Esophagus muscularis mucosa (tissue), 4 donors: ENCODE data around the gene SKIC2. TPM values are rescaled to one million over a fixed set of nuclear protein-coding genes. Genes with fewer than 3 reads are reported as not detected.

Source experiments
- DNase-seq: peaks from one replicate; pipeline ENCODE4 v3.0.0-alpha.2; 2017; ENCODE audit errors: extremely low spot score
- H3K27ac ChIP-seq, 4 donors: fragments of 200-600 bp; sonication (generic); replicated peaks in 1 of 4; 1 replicate in 3 of 4; 2 replicates in 1 of 4; pipeline ENCODE4 v1.5.1; 2016 to 2019; ENCODE audit warnings: mild to moderate bottlenecking in 1 of 4
- H3K27me3 ChIP-seq, 4 donors: fragments of 200-600 bp; sonication (generic); one replicate each; pipeline versions ENCODE4 v1.5.1 to v1.6.0; 2016 to 2019
- H3K36me3 ChIP-seq, 4 donors: fragments of 200-600 bp; sonication (generic); one replicate each; pipeline ENCODE4 v1.5.1; 2016 to 2019
- H3K4me1 ChIP-seq, 4 donors: fragments of 200-600 bp; sonication (generic); one replicate each; pipeline ENCODE4 v1.5.1; 2016 to 2019
- H3K4me3 ChIP-seq, 4 donors: fragments of 200-600 bp; sonication (generic); 1 replicate in 2 of 4; 2 replicates in 2 of 4; pipeline ENCODE4 v1.5.1; 2016 to 2019; ENCODE audit warnings: mild to moderate bottlenecking in 4 of 4, moderate library complexity in 1 of 4
- H3K9me3 ChIP-seq, 4 donors: fragments of 200-600 bp; sonication (generic); 1 replicate in 3 of 4; 2 replicates in 1 of 4; pipeline ENCODE4 v1.5.1; 2016 to 2019
- CTCF ChIP-seq, 3 experiments: fragments of 200-600 bp in 2 of 3; fragments of 450-650 bp in 1 of 3; sonication (generic) in 2 of 3; IDR thresholded peaks; one replicate each; pipeline ENCODE4 v1.5.1; 2017 to 2019; ENCODE audit warnings: antibody characterized with exemption in 3 of 3, mild to moderate bottlenecking in 2 of 3, moderate library complexity in 1 of 3
- EP300 ChIP-seq: sonication (generic); formaldehyde crosslinking; IDR thresholded peaks from one replicate; pipeline ENCODE4 v1.6.1; 2017; ENCODE audit warnings: antibody characterized with exemption
- POLR2A ChIP-seq: fragments of 450-650 bp; IDR thresholded peaks from one replicate; pipeline ENCODE4 v1.6.1; 2017; ENCODE audit warnings: antibody characterized with exemption, moderate library complexity, mild to moderate bottlenecking, low read depth
- POLR2AphosphoS5 ChIP-seq, 2 donors: sonication (generic); formaldehyde crosslinking; IDR thresholded peaks; one replicate each; pipeline ENCODE4 v1.6.1; 2017; ENCODE audit warnings: antibody characterized with exemption in 2 of 2
- WGBS: methylation state at CpG from one replicate; pipeline ENCODE4 v1.1.5; 2018; 5-methylcytosine and 5-hydroxymethylcytosine counted together
- intact Hi-C: fragments of 100-400 bp; cut with DNase I; formaldehyde crosslinking; loops from one replicate; pipeline ENCODE4 v1.15.1; 2023
- total RNA-seq, 4 donors: library from RNA; depleted of rRNA; stranded (reverse); fragments of >200 nt; gene quantifications; one replicate each; pipeline versions ENCODE4 v1.1.0 to v1.2.1, GENCODE V29; 2016

Gene SKIC2
- total RNA-seq, 4 donors from 2014 or later: 23.3 to 33.2 (median 28.5) TPM

- DNase-seq: no peak
- Histone ChIP-seq H3K4me3 (peak overlapping the region; percentile 23 to 40 (median 30)), H3K9me3 (no peaks in the 10 kb centered on the region), H3K36me3 (peaks cover 0 to under 1% (median 0%) of the 10 kb centered on the region in 4 donors), H3K27ac (peak overlapping the region; percentile 74 to 86 (median 82)), H3K4me1 (peaks cover 0 to 35% (median 31%) of the 10 kb centered on the region in 4 donors), H3K27me3 (no peaks in the 10 kb centered on the region)
- TF ChIP-seq POLR2AphosphoS5 (IDR thresholded peaks at IDR 0.05): no peak
- TF ChIP-seq POLR2A: no peak
- TF ChIP-seq CTCF (IDR thresholded peaks at IDR 0.05): no peak
- no peak for TF ChIP-seq EP300
- WGBS: 65% methylated on average over 8 of the region's 9 CpGs
- intact Hi-C loops: no loop called here
Measured at GRCh38 chr6:31945154-31945506, 13.8 kb upstream of the SKIC2 start.

- 17% methylated on average over 10 of the region's 11 CpGs for WGBS
- H3K36me3 ChIP-seq: peaks cover 0 to 6% (median under 1%) of the 10 kb centered on the region in 4 donors
- no peaks in the 10 kb centered on the region for H3K27me3 ChIP-seq
- H3K27ac ChIP-seq: peak within 1 kb of the TSS; percentile 74 to 86 (median 82)
- H3K9me3 ChIP-seq: no peaks in the 10 kb centered on the region
- TF ChIP-seq CTCF (IDR thresholded peaks at IDR 0.05): no peak
- TF ChIP-seq EP300: no peak
- TF ChIP-seq POLR2AphosphoS5 (IDR thresholded peaks at IDR 0.05): peak; percentile 28 to 52
- intact Hi-C loops: no loop called here
- peak; percentile 94 for DNase-seq
- peak within 1 kb of the TSS; percentile 23 to 40 (median 30) for H3K4me3 ChIP-seq
- peaks cover 0 to 31% (median 28%) of the 10 kb centered on the region in 4 donors for H3K4me1 ChIP-seq
Measured at GRCh38 chr6:31945507-31946369, 13.2 kb upstream of the SKIC2 start, which contains the start of gene CFB. TSS of gene CFB (plus strand) at chr6:31946095. CDS start at chr6:31946222, 127 bp downstream.

- peak overlapping the region; percentile 23 to 40 (median 30) for H3K4me3 ChIP-seq
- no peak for DNase-seq
- intact Hi-C loops: no loop called here
- WGBS: 88% methylated on average over 7 of the region's 11 CpGs
- H3K4me1 ChIP-seq: peaks cover 0 to 28% (median 27%) of the 10 kb centered on the region in 4 donors
- H3K27ac ChIP-seq: peak overlapping the region; percentile 74 to 86 (median 82)
- no peaks in the 10 kb centered on the region for H3K27me3 ChIP-seq
- H3K36me3 ChIP-seq: peaks cover 0 to 13% (median 6%) of the 10 kb centered on the region in 4 donors
- H3K9me3 ChIP-seq: no peaks in the 10 kb centered on the region
- TF ChIP-seq EP300: no peak
- TF ChIP-seq CTCF (IDR thresholded peaks at IDR 0.05): no peak
- no peak for TF ChIP-seq POLR2AphosphoS5 (IDR thresholded peaks at IDR 0.05)
- no peak for TF ChIP-seq POLR2A
Measured at GRCh38 chr6:31946370-31946885, 12.5 kb upstream of the SKIC2 start.

- Histone ChIP-seq H3K27ac (peak overlapping the region in 1 of 4 donors; percentile 86), H3K36me3 (peaks cover 3 to 21% (median 14%) of the 10 kb centered on the region in 4 donors), H3K9me3 (no peaks in the 10 kb centered on the region), H3K4me3 (no peak overlapping the region), H3K4me1 (peaks cover 0 to 29% (median 27%) of the 10 kb centered on the region in 4 donors), H3K27me3 (no peaks in the 10 kb centered on the region)
- intact Hi-C loops: no loop called here
- DNase-seq: no peak
- WGBS: 84% methylated on average over 22 of the region's 24 CpGs
- TF ChIP-seq CTCF (IDR thresholded peaks at IDR 0.05): no peak
- no peak for TF ChIP-seq POLR2A
- no peak for TF ChIP-seq POLR2AphosphoS5 (IDR thresholded peaks at IDR 0.05)
- TF ChIP-seq EP300: no peak
Measured at GRCh38 chr6:31947070-31947675, 11.8 kb upstream of the SKIC2 start.
